DND-41 (cell line): Measurements from ENCODE around the gene MOXD1.
"Not testable (repeated sequence)": the region's sequence is repeated elsewhere in the genome, so short reads cannot be mapped to it uniquely, and the experiment has no call there.

Experiments used
- ATAC-seq: fragments of 200-7000 bp; cut with Tn5 transposase; 3 replicates; pipeline ENCODE4 v1.9.1; 2021; ENCODE audit warnings: low read depth; ENCODE audit not compliant: insufficient read depth
- DNase-seq: peaks from one replicate; pipeline ENCODE4 v3.0.0-alpha.2; 2020
- H2AFZ ChIP-seq: 2 replicates; pipeline ENCODE4 v1.6.0; 2012; ENCODE audit warnings: low read depth, low read length
- H3K27ac ChIP-seq: 2 replicates; pipeline ENCODE4 v1.5.1; 2012; ENCODE audit warnings: low read length, inconsistent platforms
- H3K27me3 ChIP-seq: fragments of 200-600 bp; sonication (generic); 2 replicates; pipeline ENCODE4 v1.6.0; 2012; ENCODE audit warnings: low read length, mild to moderate bottlenecking, inconsistent platforms; ENCODE audit not compliant: insufficient read depth, poor library complexity
- H3K36me3 ChIP-seq: 2 replicates; pipeline ENCODE4 v1.5.1; 2012; ENCODE audit warnings: low read length, inconsistent platforms; ENCODE audit not compliant: insufficient read depth
- H3K4me1 ChIP-seq: 2 replicates; pipeline ENCODE4 v1.5.1; 2012; ENCODE audit warnings: mild to moderate bottlenecking, low read length; ENCODE audit not compliant: insufficient read depth
- H3K4me2 ChIP-seq: 2 replicates; pipeline ENCODE4 v1.6.0; 2012; ENCODE audit warnings: mild to moderate bottlenecking, moderate library complexity, low read length, inconsistent platforms; ENCODE audit not compliant: insufficient read depth
- H3K4me3 ChIP-seq, 2 experiments: fragments of 200-600 bp in 1 of 2; shearing (Covaris generic) in 1 of 2; 2 replicates each; pipeline ENCODE4 v1.5.1; 2012 to 2016; ENCODE audit warnings: inconsistent platforms in 2 of 2, low read length in 2 of 2, mild to moderate bottlenecking in 2 of 2, low read depth in 1 of 2, moderate library complexity in 1 of 2
- H3K79me2 ChIP-seq: 2 replicates; pipeline ENCODE4 v1.6.0; 2012; ENCODE audit warnings: low read length, inconsistent platforms; ENCODE audit not compliant: insufficient read depth
- H3K9ac ChIP-seq: 2 replicates; pipeline ENCODE4 v1.6.0; 2012; ENCODE audit warnings: low read depth, mild to moderate bottlenecking, inconsistent platforms, low read length, moderate library complexity
- H3K9me3 ChIP-seq: 2 replicates; pipeline ENCODE4 v1.5.1; 2012; ENCODE audit warnings: low read length, moderate library complexity, mild to moderate bottlenecking, inconsistent platforms; ENCODE audit not compliant: insufficient read depth, severe bottlenecking
- H4K20me1 ChIP-seq: 2 replicates; pipeline ENCODE4 v1.6.0; 2012; ENCODE audit warnings: low read length; ENCODE audit not compliant: insufficient read depth
- EZH2 ChIP-seq: IDR thresholded peaks from 3 replicates; pipeline ENCODE4 v1.6.1; 2012; ENCODE audit warnings: borderline replicate concordance, low read depth, mild to moderate bottlenecking, moderate library complexity, low read length, inconsistent platforms; ENCODE audit not compliant: severe bottlenecking
- TF ChIP-seq, protein P1 (sequence below): IDR thresholded peaks from 2 replicates; pipeline ENCODE4 v1.5.1; 2012; ENCODE audit warnings: borderline replicate concordance, low read length, moderate library complexity, mild to moderate bottlenecking; ENCODE audit not compliant: poor library complexity, severe bottlenecking; ENCODE audit errors: extremely low read depth

The MOXD1 gene

DNA sequence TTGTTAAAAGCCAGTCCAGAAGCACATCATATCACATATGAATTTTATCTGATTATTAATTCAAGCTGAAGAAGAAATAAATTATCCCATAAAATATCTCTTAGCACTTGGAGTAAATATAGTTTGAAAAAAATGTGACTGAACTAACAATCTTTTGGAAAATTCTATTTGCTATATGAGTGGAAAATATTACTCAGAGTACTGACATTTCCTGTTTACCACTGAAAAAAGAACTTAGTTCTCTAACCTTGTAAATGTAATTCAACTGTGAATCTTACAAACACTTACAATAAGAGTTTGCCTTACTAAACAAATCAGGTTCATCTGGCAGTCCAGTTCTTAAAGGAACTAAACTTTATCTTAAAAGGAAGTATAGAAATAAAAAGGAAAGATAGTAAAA lies 44.2 kb downstream of the MOXD1 start:
- no peaks in the 10 kb centered on the region for H3K79me2 ChIP-seq
- no peak overlapping the region for H3K4me2 ChIP-seq
- no peak for TF ChIP-seq EZH2
- TF ChIP-seq, protein P1, sequence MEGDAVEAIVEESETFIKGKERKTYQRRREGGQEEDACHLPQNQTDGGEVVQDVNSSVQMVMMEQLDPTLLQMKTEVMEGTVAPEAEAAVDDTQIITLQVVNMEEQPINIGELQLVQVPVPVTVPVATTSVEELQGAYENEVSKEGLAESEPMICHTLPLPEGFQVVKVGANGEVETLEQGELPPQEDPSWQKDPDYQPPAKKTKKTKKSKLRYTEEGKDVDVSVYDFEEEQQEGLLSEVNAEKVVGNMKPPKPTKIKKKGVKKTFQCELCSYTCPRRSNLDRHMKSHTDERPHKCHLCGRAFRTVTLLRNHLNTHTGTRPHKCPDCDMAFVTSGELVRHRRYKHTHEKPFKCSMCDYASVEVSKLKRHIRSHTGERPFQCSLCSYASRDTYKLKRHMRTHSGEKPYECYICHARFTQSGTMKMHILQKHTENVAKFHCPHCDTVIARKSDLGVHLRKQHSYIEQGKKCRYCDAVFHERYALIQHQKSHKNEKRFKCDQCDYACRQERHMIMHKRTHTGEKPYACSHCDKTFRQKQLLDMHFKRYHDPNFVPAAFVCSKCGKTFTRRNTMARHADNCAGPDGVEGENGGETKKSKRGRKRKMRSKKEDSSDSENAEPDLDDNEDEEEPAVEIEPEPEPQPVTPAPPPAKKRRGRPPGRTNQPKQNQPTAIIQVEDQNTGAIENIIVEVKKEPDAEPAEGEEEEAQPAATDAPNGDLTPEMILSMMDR, result no peak
- H3K9ac ChIP-seq, result no peak overlapping the region
- no peak overlapping the region for H3K27ac ChIP-seq
- DNase-seq (no peak), ATAC-seq (no peak)
- H3K27me3 ChIP-seq, result no peaks in the 10 kb centered on the region
- no peak overlapping the region for H3K4me3 ChIP-seq
- peaks cover 15% of the 10 kb centered on the region for H3K4me1 ChIP-seq
- H3K9me3 ChIP-seq, result no peaks in the 10 kb centered on the region
- H4K20me1 ChIP-seq, result no peaks in the 10 kb centered on the region
- H2AFZ ChIP-seq, result no peak overlapping the region
- no peaks in the 10 kb centered on the region for H3K36me3 ChIP-seq

- Histone ChIP-seq H3K79me2 (no peaks in the 10 kb centered on the region), H3K27me3 (no peaks in the 10 kb centered on the region), H3K4me2 (peak overlapping the region; percentile 38), H3K27ac (no peak overlapping the region), H4K20me1 (no peaks in the 10 kb centered on the region), H3K36me3 (no peaks in the 10 kb centered on the region), H3K9me3 (no peaks in the 10 kb centered on the region), H3K4me3 (no peak overlapping the region), H2AFZ (no peak overlapping the region; the same call in 1 of the 2 replicates), H3K9ac (no peak overlapping the region), H3K4me1 (peaks cover 15% of the 10 kb centered on the region)
- ATAC-seq (peak; percentile 91), DNase-seq (peak; percentile 85)
- no peak for TF ChIP-seq EZH2
- TF ChIP-seq, protein P1, result peak; percentile 36
These were observed 46.6 kb downstream of the MOXD1 start for GRCh38 chr6:132354517-132355167.

- not testable (repeated sequence) for H2AFZ ChIP-seq, H4K20me1 ChIP-seq, DNase-seq, H3K36me3 ChIP-seq, H3K9ac ChIP-seq, H3K27ac ChIP-seq, H3K4me2 ChIP-seq, H3K79me2 ChIP-seq, H3K9me3 ChIP-seq, H3K27me3 ChIP-seq, H3K4me3 ChIP-seq, ATAC-seq
- peaks cover 15% of the 10 kb centered on the region for H3K4me1 ChIP-seq
These were observed 49.3 kb downstream of the MOXD1 start for GRCh38 chr6:132351986-132352385.

- no peaks in the 10 kb centered on the region for H3K27me3 ChIP-seq
- TF ChIP-seq, protein P1, result no peak
- no peak for TF ChIP-seq EZH2
- no peaks in the 10 kb centered on the region for H3K79me2 ChIP-seq
- DNase-seq (no peak), ATAC-seq (no peak)
- H3K9me3 ChIP-seq, result peaks cover 8% of the 10 kb centered on the region
- no peak overlapping the region for H3K9ac ChIP-seq
- H3K4me2 ChIP-seq, result no peak overlapping the region
- no peaks in the 10 kb centered on the region for H3K4me1 ChIP-seq
- no peak overlapping the region for H3K4me3 ChIP-seq
- H2AFZ ChIP-seq, result no peak overlapping the region
- H3K27ac ChIP-seq, result no peak overlapping the region
- no peaks in the 10 kb centered on the region for H3K36me3 ChIP-seq
- H4K20me1 ChIP-seq, result no peaks in the 10 kb centered on the region
These were observed 53.0 kb downstream of the MOXD1 start for GRCh38 chr6:132348231-132348630.
